Effector memory CD4-positive, alpha-beta T cell (primary cell): ENCODE results near the gene RPL7A.

Experiments
- DNase-seq, 3 donors: peaks; one replicate each; pipeline ENCODE4 v3.0.0-alpha.2; 2020
- H3K27ac ChIP-seq: 2 replicates; pipeline ENCODE4 v1.7.0; 2013; ENCODE audit warnings: mild to moderate bottlenecking, low read length, moderate library complexity; ENCODE audit not compliant: insufficient read depth, poor library complexity, severe bottlenecking
- H3K27me3 ChIP-seq: replicated peaks from 2 replicates; pipeline ENCODE4 v1.7.0; 2013; ENCODE audit warnings: mild to moderate bottlenecking, low read length; ENCODE audit not compliant: insufficient read depth, control insufficient read depth, poor library complexity, severe bottlenecking
- H3K36me3 ChIP-seq: 2 replicates; pipeline ENCODE4 v1.7.0; 2013; ENCODE audit warnings: mild to moderate bottlenecking, low read length, moderate library complexity; ENCODE audit not compliant: control insufficient read depth, insufficient read depth
- H3K4me1 ChIP-seq: 2 replicates; pipeline ENCODE4 v1.7.0; 2013; ENCODE audit warnings: low read length, mild to moderate bottlenecking; ENCODE audit not compliant: control insufficient read depth, insufficient read depth, poor library complexity, severe bottlenecking
- H3K4me3 ChIP-seq: 2 replicates; pipeline ENCODE4 v1.7.0; 2013; ENCODE audit warnings: low read length, low read depth, mild to moderate bottlenecking; ENCODE audit not compliant: insufficient read depth, poor library complexity, severe bottlenecking
- H3K9me3 ChIP-seq: 2 replicates; pipeline ENCODE4 v1.7.0; 2013; ENCODE audit warnings: mild to moderate bottlenecking, low read length, moderate library complexity; ENCODE audit not compliant: control insufficient read depth

Gene RPL7A

DNA sequence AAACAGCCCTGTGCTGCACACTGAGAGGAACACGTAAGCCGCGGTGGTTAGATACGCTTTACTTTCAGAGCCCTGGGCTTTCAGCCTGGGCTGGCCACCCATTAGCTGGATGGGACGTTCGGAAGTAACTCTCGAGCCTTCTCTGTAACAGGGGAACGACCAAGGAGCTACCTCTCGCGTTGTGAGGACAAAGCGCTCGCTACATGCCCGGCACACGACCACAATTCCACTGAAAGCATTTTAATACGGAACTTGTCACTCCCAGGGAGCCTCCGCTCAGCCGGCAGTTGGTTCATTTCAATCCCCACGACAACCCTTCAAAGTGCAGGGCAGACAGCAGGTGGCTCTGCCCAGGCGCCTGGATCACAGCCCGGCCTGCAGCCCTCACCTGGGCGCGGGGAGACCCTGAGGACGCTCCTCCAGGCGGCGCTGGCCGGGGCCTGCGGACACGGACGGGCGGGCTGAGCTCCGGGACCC lies 7.9 kb downstream of the RPL7A start:
- Histone ChIP-seq H3K4me3 (peak overlapping the region; percentile 85), H3K27ac (peak overlapping the region; percentile 68), H3K9me3 (no peaks in the 10 kb centered on the region), H3K27me3 (no peaks in the 10 kb centered on the region), H3K4me1 (peaks cover 19% of the 10 kb centered on the region), H3K36me3 (peaks cover 45% of the 10 kb centered on the region)
- no peak for DNase-seq

DNA sequence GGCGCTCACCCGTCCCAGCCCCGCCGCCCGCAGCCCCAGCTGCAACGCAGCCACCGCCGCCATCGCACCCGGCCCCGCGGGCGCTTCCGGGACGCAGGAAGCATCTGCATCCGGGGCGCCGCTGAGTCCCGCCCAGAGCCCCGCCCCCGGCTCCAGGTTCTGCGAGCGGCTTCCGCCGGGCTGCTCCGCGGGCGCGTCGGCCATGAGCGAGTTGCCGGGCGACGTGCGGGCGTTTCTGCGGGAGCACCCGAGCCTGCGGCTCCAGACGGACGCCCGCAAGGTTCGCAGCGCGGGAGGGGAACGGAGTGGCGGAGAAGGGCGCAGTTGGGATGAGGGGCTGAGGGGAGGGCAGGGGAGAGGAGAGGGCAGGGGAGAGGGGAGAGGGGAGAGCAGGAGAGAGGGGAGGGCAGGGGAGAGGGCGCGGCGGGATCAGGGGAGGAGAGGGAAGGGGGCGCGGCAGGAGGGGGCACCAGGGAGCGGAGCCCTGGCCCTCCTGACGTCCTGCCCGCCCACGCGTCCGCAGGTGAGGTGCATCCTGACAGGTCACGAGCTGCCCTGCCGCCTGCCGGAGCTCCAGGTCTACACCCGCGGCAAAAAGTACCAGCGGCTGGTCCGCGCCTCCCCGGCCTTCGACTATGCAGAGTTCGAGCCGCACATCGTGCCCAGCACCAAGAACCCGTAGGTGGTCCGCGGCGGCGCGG lies 8.5 kb downstream of the RPL7A start, which contains the start of the genes SURF1 and SURF2:
SURF1 (minus strand) TSS at position 97 of the 701 bp plus-strand sequence; CDS start at position 63, 34 bp downstream.
SURF2 (plus strand) TSS at position 160 of the 701 bp plus-strand sequence; CDS start at position 203, 43 bp downstream.
- no peaks in the 10 kb centered on the region for H3K27me3 ChIP-seq
- H3K4me3 ChIP-seq, result peak within 1 kb of the TSS; percentile 85
- H3K36me3 ChIP-seq, result peaks cover 45% of the 10 kb centered on the region
- H3K4me1 ChIP-seq, result peaks cover 19% of the 10 kb centered on the region
- H3K9me3 ChIP-seq, result no peaks in the 10 kb centered on the region
- peak within 1 kb of the TSS; percentile 83 for H3K27ac ChIP-seq
- peak; percentile 78 to 83 (median 79) for DNase-seq

DNA sequence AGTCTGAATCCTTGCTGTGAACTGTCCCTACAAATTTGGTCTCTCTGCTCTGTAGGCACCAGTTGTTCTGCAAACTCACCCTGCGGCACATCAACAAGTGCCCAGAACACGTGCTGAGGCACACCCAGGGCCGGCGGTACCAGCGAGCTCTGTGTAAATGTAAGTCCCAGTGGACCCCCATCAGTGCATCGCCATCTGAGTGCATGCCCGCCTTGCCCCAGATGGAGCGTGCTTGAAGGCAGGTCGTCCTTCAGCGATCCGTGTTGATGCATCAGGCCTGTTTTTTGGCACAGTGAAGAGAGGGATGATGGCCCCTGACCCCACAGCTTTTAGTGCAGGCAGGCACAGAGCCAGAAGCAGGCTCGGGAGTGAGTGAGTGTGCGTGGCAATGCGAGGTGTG lies 9.6 kb downstream of the RPL7A start:
- peak overlapping the region; percentile 83 for H3K27ac ChIP-seq
- peaks cover 45% of the 10 kb centered on the region for H3K36me3 ChIP-seq
- DNase-seq, result no peak

DNA sequence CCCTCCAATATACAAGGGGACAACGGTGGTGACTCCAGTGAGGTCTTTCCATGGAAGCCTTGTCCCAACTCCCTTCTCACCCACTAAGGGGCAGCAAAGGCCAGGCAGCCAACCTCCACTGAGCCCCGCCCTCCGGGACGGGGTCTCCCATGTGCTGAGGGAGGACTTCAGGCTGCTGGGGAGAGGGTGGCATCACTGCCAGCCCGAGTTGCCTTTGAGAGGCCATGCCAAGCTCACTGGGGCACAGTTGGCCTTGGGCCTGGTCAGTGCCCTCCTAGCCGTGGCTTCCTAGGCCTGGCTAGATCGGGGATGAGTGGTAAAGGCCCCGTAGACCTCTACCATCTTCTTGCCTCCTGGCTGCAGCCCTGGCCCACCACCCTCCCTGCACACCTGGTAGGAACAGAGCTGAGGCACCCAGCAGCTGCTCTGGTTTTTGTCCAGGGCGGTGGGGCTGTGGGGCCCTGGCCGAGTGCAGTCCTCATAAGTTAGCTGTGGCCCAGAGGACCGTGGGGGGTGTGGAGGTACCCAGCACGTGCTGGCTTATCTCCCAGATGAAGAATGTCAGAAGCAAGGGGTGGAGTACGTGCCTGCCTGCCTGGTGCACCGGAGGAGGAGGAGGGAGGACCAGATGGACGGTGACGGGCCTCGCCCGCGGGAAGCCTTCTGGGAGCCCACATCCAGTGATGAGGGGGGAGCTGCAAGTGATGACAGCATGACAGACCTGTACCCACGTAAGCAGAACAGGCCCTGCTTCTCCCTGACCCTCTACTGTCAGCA lies 11.6 kb downstream of the RPL7A start:
- H3K27me3 ChIP-seq, result no peaks in the 10 kb centered on the region
- H3K9me3 ChIP-seq, result no peaks in the 10 kb centered on the region
- H3K36me3 ChIP-seq, result peaks cover 53% of the 10 kb centered on the region
- peaks cover 19% of the 10 kb centered on the region for H3K4me1 ChIP-seq
- no peak for DNase-seq
- no peak overlapping the region for H3K27ac ChIP-seq
- H3K4me3 ChIP-seq, result no peak overlapping the region

More for the DNA sequence above, 9.6 kb downstream of the RPL7A start:
- no peaks in the 10 kb centered on the region for H3K27me3 ChIP-seq
- peaks cover 19% of the 10 kb centered on the region for H3K4me1 ChIP-seq
- no peaks in the 10 kb centered on the region for H3K9me3 ChIP-seq
- H3K4me3 ChIP-seq, result no peak overlapping the region

DNA sequence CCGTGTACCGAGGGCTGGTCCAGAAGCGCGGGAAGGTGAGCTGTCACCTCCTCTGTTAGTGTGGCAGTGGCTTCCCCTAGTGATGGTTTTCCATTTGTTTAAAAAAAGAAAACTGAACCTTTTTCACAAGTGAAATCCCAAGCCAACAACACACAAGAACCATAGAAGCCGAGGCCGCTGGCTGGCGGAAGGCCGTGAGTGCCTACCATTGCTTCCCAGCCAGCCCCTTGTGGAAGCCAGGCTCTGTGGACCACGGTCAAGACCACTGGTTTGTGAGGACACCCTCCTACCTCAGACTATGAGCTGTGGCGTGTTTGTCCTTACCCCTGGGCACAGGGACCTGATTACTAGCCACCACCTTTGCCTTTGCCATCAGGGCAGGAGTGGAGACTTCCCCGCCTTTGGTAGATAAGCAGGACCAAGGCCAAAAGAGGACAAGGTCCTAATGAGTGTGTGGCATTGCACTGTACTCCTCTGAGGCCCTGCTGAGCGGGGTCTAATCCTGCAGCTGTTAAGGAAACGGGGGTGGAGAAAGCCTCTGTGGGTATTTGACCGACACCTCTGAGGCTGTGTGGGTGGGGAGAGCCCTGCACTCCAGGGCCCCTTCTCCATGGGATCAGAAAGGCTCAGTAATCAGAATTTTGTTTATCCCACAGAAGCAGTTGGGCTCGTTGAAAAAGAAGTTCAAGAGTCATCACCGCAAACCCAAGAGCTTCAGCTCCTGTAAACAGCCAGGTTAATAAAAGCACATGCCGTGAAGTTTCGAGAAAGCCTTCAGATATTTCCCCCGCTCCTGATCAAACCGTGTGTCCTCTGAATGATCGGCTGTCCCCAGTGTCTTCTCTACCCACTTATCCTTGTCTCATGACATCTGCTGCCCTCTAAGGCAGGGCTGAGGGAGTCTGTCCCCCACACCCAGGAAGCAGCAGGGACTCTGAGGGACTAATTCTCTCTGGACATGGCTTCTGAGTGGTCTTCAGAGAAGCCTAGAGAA lies 12.7 kb downstream of the RPL7A start:
- Histone ChIP-seq H3K27me3 (no peaks in the 10 kb centered on the region), H3K36me3 (peaks cover 64% of the 10 kb centered on the region), H3K27ac (no peak overlapping the region), H3K9me3 (no peaks in the 10 kb centered on the region), H3K4me1 (peaks cover 16% of the 10 kb centered on the region), H3K4me3 (no peak overlapping the region)
- DNase-seq, result no peak

DNA sequence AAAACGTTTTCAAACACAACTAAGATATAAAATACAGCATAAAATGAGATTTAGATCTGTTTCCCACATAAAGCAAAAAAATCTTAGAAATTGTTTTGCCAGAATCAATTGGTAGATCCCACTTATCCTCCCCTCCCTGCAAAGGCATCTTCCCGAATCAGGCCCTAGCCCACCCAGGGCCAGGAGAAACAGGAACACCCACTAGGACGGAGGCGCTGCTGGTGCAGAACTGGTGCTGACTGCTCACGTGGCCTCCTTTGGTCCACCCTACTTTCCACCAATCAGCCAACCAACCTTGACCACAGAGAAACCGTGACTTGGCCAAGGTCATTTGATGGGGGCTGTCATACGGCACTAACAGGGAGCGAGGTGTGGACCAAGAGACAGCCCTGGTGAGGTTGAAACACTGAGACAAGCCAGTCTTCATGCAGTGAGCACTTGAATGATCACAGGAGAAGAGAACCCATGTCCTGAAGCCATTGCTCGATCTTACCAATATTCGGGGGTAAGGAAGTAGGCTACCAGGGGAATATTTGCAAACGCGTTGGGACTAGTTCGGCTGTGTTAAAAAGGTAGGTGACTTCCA lies 13.6 kb downstream of the RPL7A start:
- Histone ChIP-seq H3K27ac (no peak overlapping the region), H3K27me3 (no peaks in the 10 kb centered on the region), H3K4me1 (peaks cover 12% of the 10 kb centered on the region), H3K9me3 (no peaks in the 10 kb centered on the region), H3K4me3 (no peak overlapping the region), H3K36me3 (peaks cover 73% of the 10 kb centered on the region)
- DNase-seq, result no peak

DNA sequence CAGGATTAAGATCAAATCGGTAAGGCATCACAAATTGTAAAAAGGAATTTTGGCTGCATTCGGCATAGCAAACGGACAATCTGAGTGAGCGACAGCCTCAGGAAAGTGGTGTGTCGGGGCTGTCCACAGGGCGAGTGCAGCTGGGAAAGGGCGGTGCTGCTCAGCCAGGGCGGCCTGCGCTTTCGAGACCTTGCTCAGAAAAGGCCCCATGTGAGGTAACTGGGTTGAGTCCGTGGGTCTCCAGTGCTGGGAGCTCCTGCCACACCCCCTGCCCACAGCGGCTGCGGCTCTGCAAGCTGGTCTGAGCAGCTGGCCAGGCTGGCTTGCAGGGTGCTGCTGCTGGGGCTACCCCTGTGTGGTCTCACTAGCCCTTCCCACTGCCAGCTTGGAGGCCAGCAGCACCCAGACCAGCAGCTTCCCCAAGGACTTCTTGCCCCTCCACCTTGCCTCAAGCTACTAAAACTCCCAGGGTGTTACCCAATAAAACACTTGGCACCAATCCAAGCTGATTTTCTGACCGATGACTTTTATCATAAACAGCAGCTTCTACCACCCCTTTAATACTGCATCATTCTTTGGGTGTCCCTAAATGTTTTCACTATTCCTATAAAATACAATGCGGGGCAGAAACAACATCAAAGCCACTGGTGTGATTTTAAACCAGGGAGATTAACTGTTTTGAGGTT lies 14.5 kb downstream of the RPL7A start:
- peaks cover 11% of the 10 kb centered on the region for H3K4me1 ChIP-seq
- no peak overlapping the region for H3K27ac ChIP-seq

DNA sequence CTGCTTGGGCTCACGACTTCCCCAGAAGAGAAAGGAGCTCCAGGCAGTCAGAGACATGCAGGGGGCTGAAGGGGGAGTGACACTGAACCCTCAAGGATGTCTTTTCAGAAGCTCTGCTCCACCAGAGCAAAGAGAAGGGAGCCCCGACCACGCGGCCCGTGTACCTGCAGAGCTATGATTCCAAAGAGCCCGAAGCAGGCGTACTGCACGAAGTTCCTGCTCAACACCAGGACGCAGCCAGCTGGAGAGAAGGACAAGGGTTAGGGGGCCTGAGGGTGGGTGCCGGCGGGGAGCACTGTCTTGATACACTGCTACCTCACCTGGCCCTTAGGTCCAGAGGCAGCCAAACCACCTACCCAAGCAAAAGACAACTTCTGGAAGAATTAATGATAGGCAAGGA lies 18.4 kb downstream of the RPL7A start:
- DNase-seq, result no peak
- Histone ChIP-seq H3K27me3 (no peaks in the 10 kb centered on the region), H3K27ac (no peak overlapping the region), H3K36me3 (peaks cover 69% of the 10 kb centered on the region), H3K4me3 (no peak overlapping the region), H3K9me3 (no peaks in the 10 kb centered on the region), H3K4me1 (peaks cover 46% of the 10 kb centered on the region)

More for the DNA sequence above, 14.5 kb downstream of the RPL7A start:
- no peak for DNase-seq
- Histone ChIP-seq H3K27me3 (no peaks in the 10 kb centered on the region), H3K36me3 (peaks cover 82% of the 10 kb centered on the region), H3K9me3 (no peaks in the 10 kb centered on the region), H3K4me3 (no peak overlapping the region)

DNA sequence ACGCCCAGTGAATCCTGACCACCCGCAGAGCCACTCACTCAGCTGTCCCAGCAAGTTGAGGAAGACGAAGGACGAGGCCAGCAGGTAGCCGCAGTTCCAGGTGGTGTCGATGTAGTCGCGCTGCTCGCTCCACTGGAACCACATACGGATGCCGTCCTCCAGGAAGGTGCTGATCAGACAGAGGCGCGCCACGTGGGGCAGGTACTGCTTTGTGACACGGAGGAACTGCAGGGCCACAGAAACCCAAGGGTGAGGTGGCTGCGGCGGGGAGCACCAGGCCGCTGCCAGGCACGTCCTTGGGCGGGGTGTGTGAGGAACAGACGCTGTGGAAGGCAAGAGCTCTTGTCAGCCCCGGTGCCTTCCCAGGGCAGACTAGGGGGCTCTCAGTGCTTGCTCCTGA lies 19.2 kb downstream of the RPL7A start:
- H3K36me3 ChIP-seq, result peaks cover 61% of the 10 kb centered on the region
- H3K9me3 ChIP-seq, result no peaks in the 10 kb centered on the region
- no peak overlapping the region for H3K4me3 ChIP-seq
- no peak overlapping the region for H3K27ac ChIP-seq
- DNase-seq, result no peak
- H3K4me1 ChIP-seq, result peaks cover 53% of the 10 kb centered on the region
- no peaks in the 10 kb centered on the region for H3K27me3 ChIP-seq
